SK-N-MC (cell line): ENCODE results near the gene LAMC2.

Source experiments
- EZH2 ChIP-seq: fragments of 200-600 bp; sonication (generic); IDR thresholded peaks from one replicate; pipeline ENCODE4 v1.6.1; 2017; ENCODE audit warnings: antibody characterized with exemption
- POLR2AphosphoS5 ChIP-seq: IDR thresholded peaks from 2 replicates; pipeline ENCODE4 v1.6.1; 2012; ENCODE audit warnings: mild to moderate bottlenecking, low read depth, low read length, borderline replicate concordance

DNA sequence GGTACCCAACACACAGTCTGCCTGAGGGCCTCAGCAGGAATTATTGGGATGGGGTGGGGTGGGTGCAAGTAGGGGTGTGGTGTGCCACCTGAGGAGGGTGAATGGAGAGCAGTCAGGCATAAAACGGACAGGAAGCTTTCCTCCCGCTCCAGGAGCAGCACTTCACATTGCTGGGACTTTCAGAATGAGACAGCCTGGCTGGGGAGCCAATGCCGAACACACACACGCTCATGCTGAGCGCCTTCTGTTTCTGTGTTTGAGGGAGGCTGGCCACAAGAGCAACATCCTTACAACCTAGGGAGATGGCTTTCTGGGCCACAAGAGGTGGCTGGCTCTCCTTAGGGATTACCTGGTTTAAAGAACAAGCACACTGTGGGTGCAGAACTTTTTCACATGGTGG, 98.0 kb downstream of the LAMC2 start:
- no peak for TF ChIP-seq POLR2AphosphoS5
- TF ChIP-seq EZH2: no peak
